Fibroblast of pulmonary artery (primary cell): ENCODE data around the gene CRCP.

ENCODE experiments used
- DNase-seq: peaks from one replicate; pipeline ENCODE4 v3.0.0-alpha.2; 2010; ENCODE audit warnings: low read depth
- H3K4me3 ChIP-seq: replicated peaks from 2 replicates; pipeline ENCODE4 v1.5.1; 2011; ENCODE audit warnings: low read depth, mild to moderate bottlenecking, control low read depth, low read length, moderate library complexity
- CTCF ChIP-seq: IDR thresholded peaks from 2 replicates; pipeline ENCODE4 v1.5.1; 2011; ENCODE audit warnings: mild to moderate bottlenecking, control low read depth, low read length, inconsistent platforms; ENCODE audit errors: missing control alignments

CRCP gene

GRCh38 chr7:66186991-66187390, 72.3 kb downstream of the CRCP start:
- DNase-seq = no peak
- TF ChIP-seq CTCF = no peak
- no peak overlapping the region for H3K4me3 ChIP-seq

DNA sequence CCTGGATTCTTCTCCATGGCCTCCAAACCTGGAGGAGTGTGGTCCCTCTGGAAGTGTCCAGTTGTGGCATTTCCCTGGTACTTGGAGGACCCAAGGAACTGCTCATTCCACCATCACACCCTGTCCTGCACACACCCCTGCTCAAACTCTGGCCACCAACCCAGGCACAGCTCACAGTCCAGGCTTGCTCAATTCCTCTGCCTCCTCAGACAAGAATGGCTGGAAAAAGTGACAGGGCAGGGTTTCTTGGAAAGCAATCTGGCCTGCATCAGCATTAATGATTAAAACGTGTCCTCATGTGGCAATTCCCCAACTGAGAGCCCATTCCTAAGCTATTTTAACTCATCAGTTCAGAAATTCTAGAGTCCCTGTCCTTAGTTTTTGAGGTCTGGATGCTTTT, 73.3 kb downstream of the CRCP start:
- H3K4me3 ChIP-seq = no peak overlapping the region
- TF ChIP-seq CTCF = no peak
- peak; percentile 61 for DNase-seq

DNA sequence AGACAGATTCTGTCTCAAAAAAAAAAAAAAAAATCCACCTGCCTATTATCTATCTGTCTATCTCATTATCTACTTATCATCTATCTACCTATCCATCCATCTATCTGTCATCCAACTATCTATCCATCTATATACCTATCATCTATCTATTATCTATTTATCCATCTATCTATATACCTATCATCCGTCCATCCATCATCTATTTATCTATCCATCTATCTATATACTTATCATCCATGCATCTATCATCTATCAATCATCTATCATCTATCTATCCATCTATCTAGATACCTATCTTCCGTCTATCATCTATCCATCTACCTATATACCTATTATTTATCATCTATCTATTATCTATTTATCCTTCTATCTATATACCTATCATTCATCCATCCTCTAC, 74.0 kb downstream of the CRCP start:
- no peak for TF ChIP-seq CTCF
- no peak for DNase-seq
- H3K4me3 ChIP-seq = no peak overlapping the region

DNA sequence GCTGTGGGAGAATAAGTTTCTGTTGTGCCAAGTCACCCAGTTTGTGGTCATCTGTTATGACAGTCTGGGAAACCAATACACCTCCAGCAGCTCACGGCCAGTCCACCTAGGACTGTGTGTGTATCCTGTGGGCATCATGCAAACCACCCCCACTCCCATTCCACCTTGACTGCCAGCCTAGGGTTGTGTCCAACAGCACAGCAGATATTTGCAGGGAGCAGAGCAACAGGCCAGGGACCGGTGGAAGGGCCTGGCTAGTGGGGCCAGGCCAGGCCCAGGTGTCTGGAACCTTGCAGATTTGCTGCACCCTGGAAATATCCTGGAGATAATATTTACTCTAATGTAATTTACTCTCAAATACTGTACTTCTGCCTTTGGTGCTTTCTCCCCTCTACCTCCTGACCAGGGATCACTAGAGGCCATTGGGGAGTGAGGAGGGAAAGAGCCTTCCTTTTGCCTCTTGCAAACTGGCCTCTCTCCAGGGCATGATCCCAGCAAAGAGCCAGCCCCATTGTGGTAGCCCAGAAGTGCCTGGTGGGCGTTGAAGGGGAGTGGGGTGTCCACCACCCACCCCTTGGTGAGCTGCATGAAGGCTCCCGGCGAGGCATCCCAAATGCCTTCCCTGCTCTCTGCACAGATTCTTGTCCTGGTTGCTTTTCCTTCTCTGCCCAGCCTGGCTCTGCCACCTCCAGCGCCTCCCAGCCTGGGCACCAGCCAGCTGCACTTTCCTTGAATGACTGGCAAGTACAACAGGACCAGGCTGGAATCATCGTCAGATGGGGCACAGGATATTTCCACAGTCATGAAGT, 75.3 kb downstream of the CRCP start:
- no peak overlapping the region for H3K4me3 ChIP-seq
- TF ChIP-seq CTCF = no peak
- DNase-seq = no peak

DNA sequence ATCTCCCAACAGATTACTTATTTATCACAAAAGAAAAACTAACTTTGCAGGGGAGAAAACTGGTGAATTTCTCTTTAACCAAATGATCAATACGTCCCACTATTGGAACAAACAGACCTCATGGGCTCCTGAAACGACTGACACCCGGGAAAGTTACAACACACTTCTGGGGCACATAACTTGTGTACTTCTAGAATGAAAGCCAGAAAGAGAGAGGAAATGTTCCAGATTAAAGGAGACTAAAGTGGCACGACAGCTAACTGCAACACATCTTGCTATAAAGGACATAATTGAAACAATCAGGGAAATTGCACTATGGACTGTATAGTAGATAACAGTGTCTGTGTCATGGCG, 75.8 kb downstream of the CRCP start:
- DNase-seq = no peak
- TF ChIP-seq CTCF = no peak

GRCh38 chr7:66193146-66193725, 78.6 kb downstream of the CRCP start:
- no peak for TF ChIP-seq CTCF
- no peak overlapping the region for H3K4me3 ChIP-seq
- DNase-seq = no peak

More for the DNA sequence above, 75.8 kb downstream of the CRCP start:
- no peak overlapping the region for H3K4me3 ChIP-seq

DNA sequence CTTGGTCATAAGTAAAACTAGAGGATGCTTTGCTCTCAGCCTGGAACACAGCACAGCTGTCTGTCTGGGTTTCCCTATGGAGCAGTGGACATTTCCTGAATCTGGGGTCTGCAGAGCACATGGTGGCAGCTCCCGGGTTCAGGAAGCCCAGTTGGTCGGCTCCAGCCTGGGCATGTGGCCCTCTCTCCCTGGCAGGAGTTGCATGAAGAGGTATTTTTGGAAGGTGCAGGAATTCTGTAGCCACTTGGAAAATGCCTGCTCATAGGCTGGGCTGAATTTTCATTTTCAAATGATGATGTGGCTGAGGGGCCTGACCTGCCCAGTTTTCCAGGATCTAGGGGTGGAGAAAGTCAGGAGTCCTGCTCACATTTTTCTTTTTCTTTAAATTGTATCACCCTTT, 83.8 kb downstream of the CRCP start:
- no peak for TF ChIP-seq CTCF

More for the DNA sequence above, 83.8 kb downstream of the CRCP start:
- H3K4me3 ChIP-seq = no peak overlapping the region
- DNase-seq = no peak
